Immature natural killer cell (primary cell): Measurements from ENCODE around the gene MAGEB3. TPM values are rescaled to one million over a fixed set of nuclear protein-coding genes. Genes with fewer than 3 reads are reported as not detected.
A peak's percentile ranks its signal among the peaks of the same experiment; 100 is the strongest.
"Not testable (repeated sequence)": the region's sequence is repeated elsewhere in the genome, so short reads cannot be mapped to it uniquely, and the experiment has no call there.

Source experiments
- DNase-seq, 3 donors: peaks; one replicate each; pipeline ENCODE4 v3.0.0; 2022; ENCODE audit warnings: mixed read lengths in 1 of 3
- H3K27ac Mint-ChIP-seq, 6 donors: one replicate each; pipeline ENCODE4 v1.8.0; 2020; ENCODE audit warnings: mixed read lengths in 6 of 6, mild to moderate bottlenecking in 5 of 6, inconsistent platforms in 4 of 6, moderate library complexity in 3 of 6
- H3K27me3 Mint-ChIP-seq, 3 donors: one replicate each; pipeline ENCODE4 v1.8.0; 2020 to 2021; ENCODE audit warnings: low read depth in 3 of 3, mild to moderate bottlenecking in 3 of 3, mixed read lengths in 3 of 3, moderate library complexity in 3 of 3, inconsistent platforms in 1 of 3
- H3K36me3 Mint-ChIP-seq, 3 donors: one replicate each; pipeline ENCODE4 v1.8.0; 2020; ENCODE audit warnings: mixed read lengths in 3 of 3, inconsistent platforms in 2 of 3, mild to moderate bottlenecking in 2 of 3
- H3K4me1 Mint-ChIP-seq, 2 donors: one replicate each; pipeline ENCODE4 v1.8.0; 2020; ENCODE audit warnings: inconsistent platforms in 2 of 2, mild to moderate bottlenecking in 2 of 2, mixed read lengths in 2 of 2, moderate library complexity in 1 of 2
- H3K4me3 Mint-ChIP-seq, 5 donors: one replicate each; pipeline ENCODE4 v1.8.0; 2020; ENCODE audit warnings: mild to moderate bottlenecking in 5 of 5, mixed read lengths in 5 of 5, inconsistent platforms in 3 of 5, moderate library complexity in 3 of 5
- H3K9me3 Mint-ChIP-seq, 6 donors: one replicate each; pipeline ENCODE4 v1.8.0; 2020; ENCODE audit warnings: mild to moderate bottlenecking in 6 of 6, mixed read lengths in 6 of 6, inconsistent platforms in 4 of 6, moderate library complexity in 3 of 6
- polyA plus RNA-seq, 3 donors: library from polyadenylated mRNA; unstranded; fragments of 300-500 nt; fragmentation: Illumina TruSeq; gene quantifications; one replicate each; pipeline ENCODE4 v1.2.3, GENCODE V29; 2021

MAGEB3 gene
- polyA plus RNA-seq = not detected

GRCh38 chrX:30230395-30230794 is at the start of gene MAGEB3:
MAGEB3 (plus strand) TSS chrX:30230657; CDS start chrX:30235925, 5,268 bp downstream.
- peaks cover 0 to 2% (median 0%) of the 10 kb centered on the region in 6 donors for H3K9me3 Mint-ChIP-seq
- H3K4me1 Mint-ChIP-seq = no peaks in the 10 kb centered on the region
- H3K27me3 Mint-ChIP-seq = peaks cover 0 to 4% (median 0%) of the 10 kb centered on the region in 3 donors
- H3K4me3 Mint-ChIP-seq = no peak within 1 kb of the TSS
- no peak for DNase-seq
- H3K27ac Mint-ChIP-seq = no peak within 1 kb of the TSS
- H3K36me3 Mint-ChIP-seq = no peaks in the 10 kb centered on the region

GRCh38 chrX:30181353-30181752 is 49.1 kb upstream of the MAGEB3 start:
- no peaks in the 10 kb centered on the region for H3K4me1 Mint-ChIP-seq
- no peak overlapping the region for H3K27ac Mint-ChIP-seq
- H3K36me3 Mint-ChIP-seq = no peaks in the 10 kb centered on the region
- no peak overlapping the region for H3K4me3 Mint-ChIP-seq
- peaks cover 0 to 3% (median 0%) of the 10 kb centered on the region in 6 donors for H3K9me3 Mint-ChIP-seq
- H3K27me3 Mint-ChIP-seq = peaks cover 2 to 10% (median 3%) of the 10 kb centered on the region in 3 donors
- DNase-seq = no peak

GRCh38 chrX:30183554-30183953 is 46.9 kb upstream of the MAGEB3 start:
- Mint-ChIP-seq H3K27me3 (peaks cover 1 to 10% (median 1%) of the 10 kb centered on the region in 3 donors), H3K4me3 (no peak overlapping the region), H3K27ac (no peak overlapping the region), H3K4me1 (no peaks in the 10 kb centered on the region), H3K9me3 (peaks cover 0 to 3% (median 0%) of the 10 kb centered on the region in 6 donors), H3K36me3 (no peaks in the 10 kb centered on the region)
- no peak for DNase-seq

GRCh38 chrX:30190426-30190825 is 40.0 kb upstream of the MAGEB3 start:
- no peaks in the 10 kb centered on the region for H3K9me3 Mint-ChIP-seq
- H3K4me3 Mint-ChIP-seq = no peak overlapping the region
- H3K27ac Mint-ChIP-seq = no peak overlapping the region
- no peak for DNase-seq
- H3K4me1 Mint-ChIP-seq = no peaks in the 10 kb centered on the region
- H3K36me3 Mint-ChIP-seq = no peaks in the 10 kb centered on the region
- H3K27me3 Mint-ChIP-seq = peaks cover 0 to 5% (median 3%) of the 10 kb centered on the region in 3 donors

GRCh38 chrX:30193910-30194309 is 36.5 kb upstream of the MAGEB3 start:
- H3K27ac Mint-ChIP-seq, H3K9me3 Mint-ChIP-seq: not testable (repeated sequence)

GRCh38 chrX:30196322-30196721 is 34.1 kb upstream of the MAGEB3 start:
- Mint-ChIP-seq H3K27ac (no peak overlapping the region), H3K36me3 (no peaks in the 10 kb centered on the region), H3K4me1 (no peaks in the 10 kb centered on the region), H3K9me3 (peaks cover 0 to 2% (median 0%) of the 10 kb centered on the region in 6 donors), H3K27me3 (peaks cover 0 to 3% (median 2%) of the 10 kb centered on the region in 3 donors), H3K4me3 (no peak overlapping the region)
- no peak for DNase-seq

More at GRCh38 chrX:30193910-30194309, 36.5 kb upstream of the MAGEB3 start:
- H3K27me3 Mint-ChIP-seq, H3K4me1 Mint-ChIP-seq, H3K36me3 Mint-ChIP-seq, H3K4me3 Mint-ChIP-seq, DNase-seq: not testable (repeated sequence)

GRCh38 chrX:30212172-30212571 is 18.3 kb upstream of the MAGEB3 start:
- Mint-ChIP-seq H3K27ac (no peak overlapping the region), H3K36me3 (no peaks in the 10 kb centered on the region), H3K4me1 (no peaks in the 10 kb centered on the region), H3K9me3 (peaks cover 0 to 3% (median 0%) of the 10 kb centered on the region in 6 donors), H3K27me3 (no peaks in the 10 kb centered on the region), H3K4me3 (no peak overlapping the region)
- no peak for DNase-seq

GRCh38 chrX:30215357-30215843 is 15.1 kb upstream of the MAGEB3 start, which contains the start of gene MAGEB2:
MAGEB2 (plus strand) TSS chrX:30215563; CDS start chrX:30218581, 3,018 bp downstream.
- peak in 1 of 3 donors; percentile 1 for DNase-seq
- Mint-ChIP-seq H3K9me3 (peaks cover 0 to 3% (median 0%) of the 10 kb centered on the region in 6 donors), H3K27ac (no peak within 1 kb of the TSS), H3K27me3 (no peaks in the 10 kb centered on the region), H3K4me3 (peak within 1 kb of the TSS in 1 of 5 donors; percentile 18), H3K4me1 (no peaks in the 10 kb centered on the region), H3K36me3 (no peaks in the 10 kb centered on the region)

GRCh38 chrX:30217465-30217864 is 13.0 kb upstream of the MAGEB3 start:
- no peak for DNase-seq
- Mint-ChIP-seq H3K4me3 (no peak overlapping the region), H3K27ac (no peak overlapping the region), H3K9me3 (peaks cover 0 to 3% (median 0%) of the 10 kb centered on the region in 6 donors), H3K4me1 (no peaks in the 10 kb centered on the region), H3K27me3 (no peaks in the 10 kb centered on the region), H3K36me3 (no peaks in the 10 kb centered on the region)

GRCh38 chrX:30219372-30219771 is 11.1 kb upstream of the MAGEB3 start:
- DNase-seq = no peak
- H3K4me3 Mint-ChIP-seq = no peak overlapping the region

GRCh38 chrX:30220661-30221060 is 9.8 kb upstream of the MAGEB3 start:
- H3K4me1 Mint-ChIP-seq = no peaks in the 10 kb centered on the region
- H3K9me3 Mint-ChIP-seq = peaks cover 0 to 5% (median 0%) of the 10 kb centered on the region in 6 donors
- no peak for DNase-seq
- H3K27ac Mint-ChIP-seq = no peak overlapping the region
- H3K27me3 Mint-ChIP-seq = peaks cover 0 to 5% (median 0%) of the 10 kb centered on the region in 3 donors
- H3K36me3 Mint-ChIP-seq = no peaks in the 10 kb centered on the region
- H3K4me3 Mint-ChIP-seq = no peak overlapping the region

More at GRCh38 chrX:30219372-30219771, 11.1 kb upstream of the MAGEB3 start:
- Mint-ChIP-seq H3K27me3 (no peaks in the 10 kb centered on the region), H3K9me3 (peaks cover 0 to 3% (median 0%) of the 10 kb centered on the region in 6 donors), H3K36me3 (no peaks in the 10 kb centered on the region), H3K27ac (no peak overlapping the region), H3K4me1 (no peaks in the 10 kb centered on the region)

GRCh38 chrX:30224536-30224935 is 5.9 kb upstream of the MAGEB3 start:
- H3K27ac Mint-ChIP-seq = no peak overlapping the region
- H3K9me3 Mint-ChIP-seq = peaks cover 0 to 7% (median 0%) of the 10 kb centered on the region in 6 donors
- no peaks in the 10 kb centered on the region for H3K4me1 Mint-ChIP-seq
- H3K4me3 Mint-ChIP-seq = no peak overlapping the region
- no peak for DNase-seq
- H3K27me3 Mint-ChIP-seq = peaks cover 0 to 5% (median 4%) of the 10 kb centered on the region in 3 donors
- no peaks in the 10 kb centered on the region for H3K36me3 Mint-ChIP-seq

GRCh38 chrX:30228526-30228925 is 1.9 kb upstream of the MAGEB3 start:
- Mint-ChIP-seq H3K4me1 (no peaks in the 10 kb centered on the region), H3K36me3 (no peaks in the 10 kb centered on the region), H3K27me3 (peaks cover 0 to 5% (median 4%) of the 10 kb centered on the region in 3 donors), H3K4me3 (no peak overlapping the region), H3K27ac (no peak overlapping the region), H3K9me3 (peaks cover 0 to 7% (median 0%) of the 10 kb centered on the region in 6 donors)
- DNase-seq = no peak

- H3K9me3 Mint-ChIP-seq = peaks cover 0 to 6% (median 0%) of the 10 kb centered on the region in 6 donors
- H3K27me3 Mint-ChIP-seq = peaks cover 2 to 6% (median 2%) of the 10 kb centered on the region in 3 donors
- H3K36me3 Mint-ChIP-seq = no peaks in the 10 kb centered on the region
- no peaks in the 10 kb centered on the region for H3K4me1 Mint-ChIP-seq
- H3K27ac Mint-ChIP-seq = no peak within 1 kb of the TSS
- DNase-seq = no peak
- H3K4me3 Mint-ChIP-seq = no peak within 1 kb of the TSS
Measured at GRCh38 chrX:30241724-30242415, 11.4 kb downstream of the MAGEB3 start, which contains the start of gene MAGEB4. MAGEB4 (plus strand) TSS chrX:30242000; CDS start chrX:30242136, 136 bp downstream.
